HG02943 (cell line): ENCODE results near the gene ADGRA1.
"Not testable (repeated sequence)": the region's sequence is repeated elsewhere in the genome, so short reads cannot be mapped to it uniquely, and the experiment has no call there.

Experiments
- ATAC-seq: cut with Tn5 transposase; IDR thresholded peaks from one replicate; pipeline ENCODE4 v1.9.1; 2021; ENCODE audit warnings: mild to moderate bottlenecking, low read depth, moderate library complexity; ENCODE audit not compliant: unreplicated experiment

ADGRA1 gene

GRCh38 chr10:133124357-133125211 is 36.9 kb downstream of the ADGRA1 start:
- no peak for ATAC-seq

- ATAC-seq: no peak
Measured at GRCh38 chr10:133125901-133126300, 38.2 kb downstream of the ADGRA1 start.

GRCh38 chr10:133126431-133127290 is 38.9 kb downstream of the ADGRA1 start:
- no peak for ATAC-seq

- no peak for ATAC-seq
Measured at GRCh38 chr10:133127291-133128125, 39.8 kb downstream of the ADGRA1 start.

- ATAC-seq: no peak
Measured at GRCh38 chr10:133128126-133129070, 40.7 kb downstream of the ADGRA1 start.

- no peak for ATAC-seq
Measured at GRCh38 chr10:133129071-133129858, 41.5 kb downstream of the ADGRA1 start.

GRCh38 chr10:133129859-133130495 is 42.3 kb downstream of the ADGRA1 start:
- no peak for ATAC-seq

- no peak for ATAC-seq
Measured at GRCh38 chr10:133130602-133131001, 42.9 kb downstream of the ADGRA1 start.

GRCh38 chr10:133131053-133131452 is 43.3 kb downstream of the ADGRA1 start:
- no peak for ATAC-seq

- no peak for ATAC-seq
Measured at GRCh38 chr10:133131734-133132472, 44.2 kb downstream of the ADGRA1 start.

- no peak for ATAC-seq
Measured at GRCh38 chr10:133132473-133133291, 45.0 kb downstream of the ADGRA1 start.

- no peak for ATAC-seq
Measured at GRCh38 chr10:133133471-133134231, 45.9 kb downstream of the ADGRA1 start.

- no peak for ATAC-seq
Measured at GRCh38 chr10:133134411-133135115, 46.8 kb downstream of the ADGRA1 start.

- ATAC-seq: no peak
Measured at GRCh38 chr10:133135116-133135465, 47.4 kb downstream of the ADGRA1 start.

- not testable (repeated sequence) for ATAC-seq
Measured at GRCh38 chr10:133137486-133138145, 49.9 kb downstream of the ADGRA1 start.
